ENCODE results near the gene FHIP2A. TPM values are rescaled to one million over a fixed set of nuclear protein-coding genes. Genes with fewer than 3 reads are reported as not detected.
"Not testable (repeated sequence)": the region's sequence is repeated elsewhere in the genome, so short reads cannot be mapped to it uniquely, and the experiment has no call there.

FHIP2A gene
- total RNA-seq, 1 experiment from 2014 or later = 19.1 TPM

- DNase-seq (ENCODE audit: low read depth) = not testable (repeated sequence)
These were observed 35.6 kb downstream of the FHIP2A start for GRCh38 chr10:114857288-114857565.

DNA sequence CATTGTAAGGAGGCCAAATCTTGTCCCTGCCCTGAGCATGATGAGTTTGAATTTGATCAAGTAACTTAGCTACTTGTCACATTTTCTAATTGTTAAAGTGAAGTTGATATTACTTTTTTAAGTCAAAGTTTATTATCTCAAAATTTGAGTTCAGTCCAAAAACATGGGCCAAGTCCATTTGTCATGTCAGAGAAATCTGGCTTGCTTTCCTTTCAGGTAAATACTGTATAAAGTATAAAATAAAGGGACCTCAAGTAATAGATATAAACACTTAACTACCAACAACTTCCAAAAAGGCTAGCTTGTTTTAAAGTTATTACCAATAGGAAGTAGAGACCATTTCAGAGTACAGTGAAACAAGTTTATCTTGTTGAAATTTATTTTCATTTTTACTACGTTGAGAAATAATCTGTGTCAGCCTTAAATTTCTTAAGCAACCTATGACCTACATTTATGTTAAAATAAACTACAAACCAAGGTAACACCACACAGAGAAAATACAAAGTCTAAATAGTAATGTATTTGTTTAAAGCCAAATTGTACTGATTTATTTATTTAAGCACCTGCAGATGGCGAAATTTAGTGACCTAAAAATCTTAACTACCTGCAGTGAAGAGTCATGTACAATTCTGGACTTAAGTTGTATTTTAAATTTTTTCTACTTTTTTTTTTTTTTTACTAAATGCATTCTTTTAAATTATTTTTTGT is 36.5 kb downstream of the FHIP2A start:
- no peak for DNase-seq (ENCODE audit: low read depth)

DNA sequence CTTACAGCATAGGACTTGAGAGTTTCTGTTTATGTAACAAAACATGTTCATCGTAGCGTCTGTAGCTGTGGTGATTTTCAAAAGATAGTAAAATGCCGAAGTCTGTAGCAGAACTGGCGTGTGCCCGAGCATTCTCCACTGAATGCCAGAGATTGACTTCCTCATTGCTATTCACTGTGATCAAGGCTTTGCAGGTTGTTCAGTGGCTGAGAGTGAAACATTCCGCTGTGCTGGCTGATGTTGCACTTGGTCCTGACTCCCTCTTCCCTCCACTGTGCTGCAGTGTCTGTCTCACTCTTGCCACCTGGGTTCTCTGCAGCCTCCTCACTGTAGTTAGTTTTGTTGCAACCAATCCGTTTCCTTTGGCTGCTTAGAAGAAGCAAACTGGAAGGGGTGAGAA is 37.6 kb downstream of the FHIP2A start:
- no peak for DNase-seq (ENCODE audit: low read depth)

GRCh38 chr10:114862456-114862855 is 40.9 kb downstream of the FHIP2A start:
- no peak for DNase-seq (ENCODE audit: low read depth)

GRCh38 chr10:114867365-114867764 is 45.8 kb downstream of the FHIP2A start:
- no peak for DNase-seq (ENCODE audit: low read depth)

DNA sequence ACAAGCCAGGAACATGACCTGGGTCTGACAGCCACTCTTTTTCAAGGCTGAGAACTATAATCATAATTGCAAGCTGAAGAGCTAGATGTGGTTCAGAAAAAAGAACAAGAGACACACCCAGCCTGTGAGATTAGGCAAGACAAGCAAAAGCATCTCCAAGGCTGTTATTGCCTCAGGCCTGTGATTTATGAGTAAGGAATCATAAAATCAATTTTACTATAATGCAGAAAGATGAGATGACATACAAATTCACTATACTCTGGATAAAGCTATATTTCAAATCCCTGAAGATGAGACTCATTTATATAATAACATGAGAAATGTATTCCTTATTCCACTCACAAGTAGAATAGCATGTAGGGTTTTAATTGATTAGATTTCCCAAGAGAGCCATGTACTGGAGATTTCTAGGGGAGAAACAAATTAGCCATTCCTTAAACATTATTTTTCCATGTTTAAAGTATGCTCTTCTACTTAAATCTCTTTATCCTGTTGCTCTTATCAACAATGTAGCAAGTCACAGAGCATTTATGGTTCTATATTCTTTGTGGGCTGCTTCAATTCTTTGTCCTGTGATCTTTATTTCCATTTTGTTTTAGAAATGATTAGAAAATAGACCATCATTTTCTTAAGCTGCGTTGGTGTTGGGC is 47.4 kb downstream of the FHIP2A start:
- peak; percentile 71 for DNase-seq (ENCODE audit: low read depth)

DNA sequence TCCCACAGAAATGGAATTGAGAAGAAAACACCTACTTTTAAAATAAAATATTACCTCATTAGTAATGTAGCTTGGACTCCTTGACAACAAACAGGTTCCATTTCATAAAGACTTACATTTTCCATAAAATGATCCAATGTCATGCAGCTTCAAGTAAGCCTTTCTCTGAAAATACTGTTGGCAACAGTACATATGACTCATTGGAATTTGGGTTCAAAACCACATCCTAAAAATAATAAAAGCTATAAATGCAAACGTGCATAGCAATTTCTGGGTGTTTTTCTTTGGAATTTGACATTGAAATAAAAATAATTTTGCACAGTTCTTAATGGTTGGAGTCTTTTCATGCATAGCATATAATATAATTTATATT is 47.9 kb downstream of the FHIP2A start:
- peak; percentile 89 for DNase-seq (ENCODE audit: low read depth)

DNA sequence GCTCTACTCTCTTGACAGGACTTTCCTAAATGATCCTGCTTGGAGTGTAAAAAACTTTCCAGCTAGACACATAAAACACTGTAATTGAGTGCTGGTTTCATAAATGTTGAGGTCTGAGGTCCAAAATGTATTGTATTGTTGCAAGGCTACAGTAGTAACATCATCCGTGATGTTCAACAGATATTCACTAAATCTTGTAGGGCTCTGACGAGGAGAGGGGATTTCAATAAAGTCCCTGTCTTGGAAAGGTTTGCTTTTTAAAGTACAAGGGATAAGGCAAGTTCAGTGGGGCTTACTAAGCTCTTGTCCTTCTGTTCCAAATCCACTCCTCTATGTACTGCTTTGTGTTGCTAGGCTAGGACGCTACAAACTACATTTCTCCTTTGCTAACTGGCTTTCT is 48.9 kb downstream of the FHIP2A start:
- DNase-seq (ENCODE audit: low read depth) = no peak

DNA sequence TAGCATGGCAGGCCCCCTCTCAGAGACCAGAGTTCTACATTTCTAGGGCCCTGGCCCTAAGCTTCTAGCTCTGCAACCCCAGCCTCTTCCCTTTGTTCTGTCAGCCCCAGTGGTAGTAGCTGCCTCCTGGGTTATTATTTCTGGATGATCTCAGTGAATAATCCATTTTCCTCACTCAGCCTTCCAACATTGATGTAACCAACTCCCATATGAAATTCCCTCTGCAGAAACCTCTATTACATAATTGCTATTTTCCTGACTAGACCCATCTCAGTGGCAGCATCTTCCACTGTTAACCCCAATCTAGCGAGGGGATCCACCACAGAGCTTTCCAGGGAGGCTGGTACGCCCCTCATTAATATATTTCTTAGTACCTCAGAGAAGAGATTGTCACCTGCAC is 49.8 kb downstream of the FHIP2A start:
- no peak for DNase-seq (ENCODE audit: low read depth)

Other genes with a start within 250 kb of the FHIP2A start
- 0.26 and 0.69 TPM in 2 replicates for gene ABLIM1, start 163.5 kb upstream of the FHIP2A start, total RNA-seq (2014; rRNA removed)
- 34.9 and 36.6 TPM in 2 replicates for gene TRUB1, start 116.4 kb downstream of the FHIP2A start, total RNA-seq (2014; rRNA removed)

Measured in LHCN-M2 (cell line).